PFSK-1 (cell line): ENCODE data around the gene SORBS2.

Experiments
- FOXP2 ChIP-seq: optimal IDR thresholded peaks from 2 replicates; pipeline ENCODE3; 2011; ENCODE audit warnings: borderline replicate concordance, control low read depth, inconsistent platforms; ENCODE audit not compliant: insufficient read depth; ENCODE audit errors: extremely low read length, extremely low read depth
- POLR2AphosphoS5 ChIP-seq: IDR thresholded peaks from 2 replicates; pipeline ENCODE4 v1.6.1; 2012; ENCODE audit warnings: low read depth, mild to moderate bottlenecking, control low read depth, low read length, moderate library complexity
- REST ChIP-seq, 2 experiments: IDR thresholded peaks; 2 replicates each; pipeline versions ENCODE4 v1.6.1 to v1.8.0; 2011 to 2012; ENCODE audit warnings: low read depth in 2 of 2, low read length in 2 of 2, control low read depth in 1 of 2, inconsistent platforms in 1 of 2, mild to moderate bottlenecking in 1 of 2, moderate library complexity in 1 of 2; ENCODE audit not compliant: insufficient read depth in 1 of 2
- SIN3A ChIP-seq: IDR thresholded peaks from 2 replicates; pipeline ENCODE4 v1.6.1; 2012; ENCODE audit warnings: mild to moderate bottlenecking, low read length, moderate library complexity, borderline replicate concordance; ENCODE audit not compliant: insufficient read depth
- TAF1 ChIP-seq: IDR thresholded peaks from 2 replicates; pipeline ENCODE4 v1.6.1; 2012; ENCODE audit warnings: low read length, control low read depth, borderline replicate concordance; ENCODE audit not compliant: insufficient read depth

SORBS2 gene

GRCh38 chr4:185799442-185799841 is 12.6 kb downstream of the SORBS2 start:
- TF ChIP-seq REST (IDR thresholded peaks at IDR 0.05; ENCODE audit: insufficient read depth in 1 of 2, low read depth in 2 of 2, low read length in 2 of 2) (no peak), FOXP2 (no peak), SIN3A (no peak), TAF1 (no peak), POLR2AphosphoS5 (no peak)

- TF ChIP-seq POLR2AphosphoS5 (no peak), REST (IDR thresholded peaks at IDR 0.05; ENCODE audit: insufficient read depth in 1 of 2, low read depth in 2 of 2, low read length in 2 of 2) (no peak), TAF1 (no peak), SIN3A (no peak), FOXP2 (no peak)
These were observed 14.2 kb downstream of the SORBS2 start for GRCh38 chr4:185797596-185798338.

- TF ChIP-seq FOXP2: no peak
- TF ChIP-seq REST (IDR thresholded peaks at IDR 0.05; ENCODE audit: insufficient read depth in 1 of 2, low read depth in 2 of 2, low read length in 2 of 2): no peak
- no peak for TF ChIP-seq TAF1
- TF ChIP-seq POLR2AphosphoS5: no peak
- no peak for TF ChIP-seq SIN3A
These were observed 15.0 kb downstream of the SORBS2 start for GRCh38 chr4:185797018-185797417.

- TF ChIP-seq SIN3A: no peak
- TF ChIP-seq REST (IDR thresholded peaks at IDR 0.05; ENCODE audit: insufficient read depth in 1 of 2, low read depth in 2 of 2, low read length in 2 of 2): no peak
- no peak for TF ChIP-seq POLR2AphosphoS5
- no peak for TF ChIP-seq TAF1
- no peak for TF ChIP-seq FOXP2
These were observed 15.8 kb downstream of the SORBS2 start for GRCh38 chr4:185796176-185796575.

- TF ChIP-seq SIN3A (no peak), REST (IDR thresholded peaks at IDR 0.05; ENCODE audit: insufficient read depth in 1 of 2, low read depth in 2 of 2, low read length in 2 of 2) (no peak), POLR2AphosphoS5 (no peak)
These were observed 17.4 kb downstream of the SORBS2 start for GRCh38 chr4:185794637-185795036.
